DOHH2 (cell line): ENCODE data around the gene FN1.

Experiments
- H3F3A ChIP-seq: fragments of 200-600 bp; sonication (generic), shearing (Covaris generic); 2 replicates; pipeline ENCODE4 v1.6.0; 2016; ENCODE audit warnings: antibody characterized with exemption, mild to moderate bottlenecking; ENCODE audit not compliant: control insufficient read depth, insufficient read depth
- H3K27ac ChIP-seq: fragments of 200-600 bp; sonication (generic); 2 replicates; pipeline ENCODE4 v1.5.1; 2014; ENCODE audit warnings: low read depth, mild to moderate bottlenecking, low read length, moderate library complexity
- H3K27me3 ChIP-seq: fragments of 200-600 bp; sonication (generic); 2 replicates; pipeline ENCODE4 v1.6.1; 2014; ENCODE audit warnings: mild to moderate bottlenecking, low read length, mixed read lengths; ENCODE audit not compliant: control insufficient read depth
- H3K36me3 ChIP-seq: fragments of 200-600 bp; sonication (generic); 2 replicates; pipeline ENCODE4 v1.6.1; 2014; ENCODE audit warnings: mild to moderate bottlenecking, low read length, moderate library complexity, mixed read lengths; ENCODE audit not compliant: control insufficient read depth
- H3K4me1 ChIP-seq: fragments of 200-600 bp; sonication (generic); 2 replicates; pipeline ENCODE4 v1.6.1; 2014; ENCODE audit warnings: mild to moderate bottlenecking, low read length, mixed read lengths; ENCODE audit not compliant: control insufficient read depth
- H3K4me2 ChIP-seq: fragments of 200-600 bp; sonication (generic); 2 replicates; pipeline ENCODE4 v1.6.0; 2014; ENCODE audit warnings: mild to moderate bottlenecking, low read length, moderate library complexity
- H3K4me3 ChIP-seq: fragments of 200-600 bp; sonication (generic); 2 replicates; pipeline ENCODE4 v1.5.1; 2014; ENCODE audit warnings: mild to moderate bottlenecking, low read length, mixed read lengths
- H3K79me2 ChIP-seq: fragments of 200-600 bp; sonication (generic); 2 replicates; pipeline ENCODE4 v1.6.1; 2014; ENCODE audit warnings: mild to moderate bottlenecking, low read length, mixed read lengths; ENCODE audit not compliant: control insufficient read depth
- H3K9me2 ChIP-seq: fragments of 200-600 bp; sonication (generic); replicated peaks from 2 replicates; pipeline ENCODE4 v1.6.1; 2014; ENCODE audit warnings: mild to moderate bottlenecking, low read length, mixed read lengths; ENCODE audit not compliant: control insufficient read depth
- H3K9me3 ChIP-seq: fragments of 200-600 bp; sonication (generic); 2 replicates; pipeline ENCODE4 v1.6.1; 2014; ENCODE audit warnings: antibody characterized with exemption, low read length, mixed read lengths; ENCODE audit not compliant: control insufficient read depth, insufficient read depth
- H4K20me1 ChIP-seq: fragments of 200-600 bp; sonication (generic); 2 replicates; pipeline ENCODE4 v1.6.0; 2014; ENCODE audit warnings: low read depth, mild to moderate bottlenecking, antibody characterized with exemption, low read length, moderate library complexity; ENCODE audit not compliant: control insufficient read depth, insufficient read depth
- EZH2phosphoT487 ChIP-seq: fragments of 200-600 bp; sonication (generic); IDR thresholded peaks from 2 replicates; pipeline ENCODE4 v1.6.1; 2017; ENCODE audit warnings: borderline replicate concordance, mild to moderate bottlenecking, antibody characterized with exemption, low read length, moderate library complexity, mixed read lengths
- TF ChIP-seq, protein P1 (sequence below): fragments of 200-600 bp; sonication (generic); IDR thresholded peaks from one replicate; pipeline ENCODE4 v1.5.1; 2014; ENCODE audit warnings: antibody characterized with exemption, mild to moderate bottlenecking, low read depth, low read length; ENCODE audit not compliant: poor library complexity, severe bottlenecking

Gene FN1

DNA sequence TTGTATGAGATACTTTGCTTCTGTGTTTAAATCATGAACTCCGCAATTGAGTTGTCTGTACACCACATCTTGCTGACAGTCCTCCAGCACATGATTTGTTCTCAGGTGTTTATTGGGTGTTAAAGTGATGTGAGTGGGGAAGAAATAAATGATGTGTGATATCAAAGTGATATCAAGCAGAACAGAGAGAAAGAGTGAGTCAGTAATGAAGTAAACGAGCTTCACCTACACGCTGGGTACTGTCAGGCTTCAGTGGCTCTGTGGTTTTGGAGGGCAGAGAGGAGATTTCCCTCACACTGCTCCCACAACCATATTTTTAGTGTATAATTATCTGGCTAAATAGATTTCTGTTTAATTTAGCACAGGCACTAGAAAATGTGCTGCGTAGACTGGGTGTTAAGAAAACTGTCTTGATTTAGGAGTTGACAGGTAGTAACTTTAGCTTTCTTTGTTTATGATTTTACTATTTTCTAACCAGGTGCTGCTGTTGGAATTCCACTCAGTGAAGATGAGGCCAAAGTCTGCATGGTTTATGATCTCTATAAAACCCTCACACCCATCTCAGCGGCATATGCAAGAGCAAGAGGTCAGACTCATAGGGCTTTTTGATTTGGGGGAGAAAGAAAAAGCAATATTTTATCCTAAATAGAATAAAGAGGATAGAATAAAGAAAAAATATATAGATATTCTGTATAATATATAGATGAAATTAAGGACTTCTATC is 102.8 kb downstream of the FN1 start:
- Histone ChIP-seq H3K27me3 (no peaks in the 10 kb centered on the region), H3K36me3 (peaks cover 93% of the 10 kb centered on the region), H3K4me3 (peak overlapping the region; percentile 34), H3F3A (peaks cover 8% of the 10 kb centered on the region), H3K4me2 (peak overlapping the region; percentile 57), H4K20me1 (peaks cover 16% of the 10 kb centered on the region; the same call in 1 of the 2 replicates), H3K4me1 (peaks cover 39% of the 10 kb centered on the region), H3K27ac (peak overlapping the region; percentile 55), H3K9me3 (no peaks in the 10 kb centered on the region), H3K9me2 (no peaks in the 10 kb centered on the region), H3K79me2 (peaks cover 68% of the 10 kb centered on the region)
- TF ChIP-seq, protein P1, sequence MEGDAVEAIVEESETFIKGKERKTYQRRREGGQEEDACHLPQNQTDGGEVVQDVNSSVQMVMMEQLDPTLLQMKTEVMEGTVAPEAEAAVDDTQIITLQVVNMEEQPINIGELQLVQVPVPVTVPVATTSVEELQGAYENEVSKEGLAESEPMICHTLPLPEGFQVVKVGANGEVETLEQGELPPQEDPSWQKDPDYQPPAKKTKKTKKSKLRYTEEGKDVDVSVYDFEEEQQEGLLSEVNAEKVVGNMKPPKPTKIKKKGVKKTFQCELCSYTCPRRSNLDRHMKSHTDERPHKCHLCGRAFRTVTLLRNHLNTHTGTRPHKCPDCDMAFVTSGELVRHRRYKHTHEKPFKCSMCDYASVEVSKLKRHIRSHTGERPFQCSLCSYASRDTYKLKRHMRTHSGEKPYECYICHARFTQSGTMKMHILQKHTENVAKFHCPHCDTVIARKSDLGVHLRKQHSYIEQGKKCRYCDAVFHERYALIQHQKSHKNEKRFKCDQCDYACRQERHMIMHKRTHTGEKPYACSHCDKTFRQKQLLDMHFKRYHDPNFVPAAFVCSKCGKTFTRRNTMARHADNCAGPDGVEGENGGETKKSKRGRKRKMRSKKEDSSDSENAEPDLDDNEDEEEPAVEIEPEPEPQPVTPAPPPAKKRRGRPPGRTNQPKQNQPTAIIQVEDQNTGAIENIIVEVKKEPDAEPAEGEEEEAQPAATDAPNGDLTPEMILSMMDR: no peak
- TF ChIP-seq EZH2phosphoT487: no peak

DNA sequence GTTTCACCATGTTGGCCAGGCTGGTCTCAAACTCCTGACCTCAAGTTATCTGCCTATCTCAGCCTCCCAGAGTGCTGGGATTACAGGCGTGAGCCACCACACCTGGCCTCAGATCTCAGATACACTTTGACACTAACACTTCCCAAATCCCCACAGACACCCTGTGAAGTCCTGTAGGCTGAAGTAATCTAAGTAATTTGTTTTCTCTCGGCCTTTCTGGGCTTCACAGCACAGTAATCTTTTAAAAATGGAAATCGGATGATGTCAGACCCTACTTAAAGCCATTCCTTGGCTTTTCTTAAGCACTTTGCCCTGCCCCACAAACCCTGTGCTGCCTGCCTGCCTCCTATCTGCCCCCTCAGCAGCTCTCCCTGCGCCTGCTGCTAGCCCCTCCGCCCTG is 107.8 kb downstream of the FN1 start:
- Histone ChIP-seq H3K27ac (no peak overlapping the region), H4K20me1 (peaks cover 32% of the 10 kb centered on the region), H3K9me2 (no peaks in the 10 kb centered on the region), H3K27me3 (no peaks in the 10 kb centered on the region), H3K9me3 (no peaks in the 10 kb centered on the region), H3K36me3 (peaks cover 97% of the 10 kb centered on the region), H3K4me3 (no peak overlapping the region), H3K4me2 (no peak overlapping the region), H3F3A (peaks cover 8% of the 10 kb centered on the region), H3K4me1 (peaks cover 36% of the 10 kb centered on the region), H3K79me2 (peaks cover 93% of the 10 kb centered on the region)
- TF ChIP-seq EZH2phosphoT487: no peak
- TF ChIP-seq, protein P1: no peak

DNA sequence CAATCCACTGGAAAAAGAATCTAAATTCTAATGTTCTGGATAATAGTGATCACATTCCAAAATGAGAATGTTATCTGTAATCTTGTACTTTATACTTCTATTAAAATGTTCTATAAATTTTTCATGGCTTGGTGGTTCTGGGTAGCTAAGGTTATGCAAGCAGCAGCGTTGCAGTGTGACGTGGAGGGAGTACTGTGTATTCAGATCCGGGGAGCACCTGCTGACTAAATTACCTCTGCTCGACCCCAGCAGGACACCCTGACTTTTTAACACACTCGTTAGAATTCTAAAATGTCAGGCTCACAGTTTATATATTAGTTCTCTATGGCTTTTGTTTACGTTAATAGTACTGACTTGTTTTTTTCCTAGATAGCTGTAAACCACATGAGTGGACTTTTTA is 111.1 kb downstream of the FN1 start:
- H3K4me3 ChIP-seq: no peak overlapping the region
- peaks cover 93% of the 10 kb centered on the region for H3K79me2 ChIP-seq
- peaks cover 22% of the 10 kb centered on the region for H4K20me1 ChIP-seq
- no peaks in the 10 kb centered on the region for H3K27me3 ChIP-seq
- H3K4me1 ChIP-seq: peaks cover 4% of the 10 kb centered on the region; the same call in 1 of the 2 replicates
- no peak overlapping the region for H3K27ac ChIP-seq
- H3K9me2 ChIP-seq: no peaks in the 10 kb centered on the region
- H3K36me3 ChIP-seq: peaks cover 91% of the 10 kb centered on the region
- H3F3A ChIP-seq: no peaks in the 10 kb centered on the region
- H3K4me2 ChIP-seq: no peak overlapping the region
- TF ChIP-seq, protein P1: no peak
- TF ChIP-seq EZH2phosphoT487: no peak
- no peaks in the 10 kb centered on the region for H3K9me3 ChIP-seq
